ENCODE measurements around the gene TSPAN5. TPM values are rescaled to one million over a fixed set of nuclear protein-coding genes. Genes with fewer than 3 reads are reported as not detected.

TSPAN5 gene
- polyA plus RNA-seq, 1 of the 3 experiments (the other 2 are of a cell fraction), result 38.6 TPM

DNA sequence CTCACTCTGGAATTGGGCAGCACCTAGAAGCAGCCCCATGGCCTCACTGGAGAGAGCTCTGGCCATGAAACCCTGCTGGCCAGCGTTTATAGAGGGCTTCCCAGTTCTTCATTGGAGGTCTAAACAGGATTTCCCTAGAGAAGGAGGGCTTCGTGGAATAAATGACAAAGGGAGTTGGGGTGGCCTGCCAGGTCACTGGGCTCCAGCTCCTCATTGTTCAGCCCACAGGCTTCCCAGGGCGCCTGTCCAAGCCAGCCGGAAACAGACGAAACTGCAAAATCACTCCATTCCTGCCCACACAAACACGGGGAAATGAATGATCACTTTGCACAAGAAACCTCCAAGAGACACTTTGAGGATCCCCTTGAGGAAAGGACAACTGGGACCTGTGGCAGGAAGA is 189.7 kb downstream of the TSPAN5 start:
- Histone ChIP-seq H3K9me2 (no peaks in the 10 kb centered on the region), H3K27ac (ENCODE audit: low read depth in 2 of 2, low read length in 1 of 2) (peak overlapping the region in 1 of 2 experiments; percentile 33; a peak in 1 of 4 replicates), H3K4me2 (no peak overlapping the region), H4K20me1 (ENCODE audit: insufficient read depth) (no peaks in the 10 kb centered on the region), H3K79me2 (ENCODE audit: insufficient read depth) (no peaks in the 10 kb centered on the region), H3K4me3 (ENCODE audit: low read depth in 2 of 2, low read length in 1 of 2) (no peak overlapping the region), H3K27me3 (ENCODE audit: insufficient read depth) (no peaks in the 10 kb centered on the region), H3K36me3 (replicated peaks in 1 of 2; ENCODE audit: control insufficient read depth in 1 of 2, insufficient read depth in 2 of 2, low read length in 1 of 2) (peaks cover 18 to 24% of the 10 kb centered on the region in 2 experiments), H2AFZ (ENCODE audit: low read depth) (no peak overlapping the region), H3K4me1 (ENCODE audit: control insufficient read depth in 1 of 2, insufficient read depth in 2 of 2, low read depth in 1 of 2, low read length in 1 of 2) (peaks cover 0 to 4% of the 10 kb centered on the region in 2 experiments; a peak in 2 of 4 replicates), H3F3A (replicated peaks; ENCODE audit: insufficient read depth) (peaks cover 8% of the 10 kb centered on the region), H3K9ac (no peak overlapping the region), H3K9me3 (no peaks in the 10 kb centered on the region)
- TF ChIP-seq, protein P1, sequence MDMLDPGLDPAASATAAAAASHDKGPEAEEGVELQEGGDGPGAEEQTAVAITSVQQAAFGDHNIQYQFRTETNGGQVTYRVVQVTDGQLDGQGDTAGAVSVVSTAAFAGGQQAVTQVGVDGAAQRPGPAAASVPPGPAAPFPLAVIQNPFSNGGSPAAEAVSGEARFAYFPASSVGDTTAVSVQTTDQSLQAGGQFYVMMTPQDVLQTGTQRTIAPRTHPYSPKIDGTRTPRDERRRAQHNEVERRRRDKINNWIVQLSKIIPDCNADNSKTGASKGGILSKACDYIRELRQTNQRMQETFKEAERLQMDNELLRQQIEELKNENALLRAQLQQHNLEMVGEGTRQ (IDR thresholded peaks at IDR 0.05; ENCODE audit: borderline replicate concordance, low read depth, low read length), result no peak
- TF ChIP-seq EZH2phosphoT487 (IDR thresholded peaks at IDR 0.05; ENCODE audit: borderline replicate concordance, low read depth) (no peak), RAD21 (IDR thresholded peaks at IDR 0.05; ENCODE audit: low read length) (no peak), SMC3 (IDR thresholded peaks at IDR 0.05; ENCODE audit: low read depth, low read length) (no peak), FOXJ3 (CRISPR knock-in tag; IDR thresholded peaks at IDR 0.05) (no peak), TCF12 (IDR thresholded peaks at IDR 0.05) (no peak), TEAD4 (IDR thresholded peaks at IDR 0.05; ENCODE audit: borderline replicate concordance, insufficient read depth) (no peak), JUND (IDR thresholded peaks at IDR 0.05) (no peak), YY1 (IDR thresholded peaks at IDR 0.05; ENCODE audit: low read depth) (no peak), GABPA (IDR thresholded peaks at IDR 0.05; ENCODE audit: low read depth) (no peak), SIN3A (IDR thresholded peaks at IDR 0.05; ENCODE audit: borderline replicate concordance, low read depth, low read length) (no peak), FOSL2 (IDR thresholded peaks at IDR 0.05; ENCODE audit: borderline replicate concordance, low read depth) (no peak), EP300 (IDR thresholded peaks at IDR 0.05; ENCODE audit: borderline replicate concordance in 1 of 2, low read depth in 1 of 2, low read length in 1 of 2) (no peak), CHD2 (IDR thresholded peaks at IDR 0.05; ENCODE audit: low read length, partially characterized antibody) (no peak)
- TF ChIP-seq, protein P2, sequence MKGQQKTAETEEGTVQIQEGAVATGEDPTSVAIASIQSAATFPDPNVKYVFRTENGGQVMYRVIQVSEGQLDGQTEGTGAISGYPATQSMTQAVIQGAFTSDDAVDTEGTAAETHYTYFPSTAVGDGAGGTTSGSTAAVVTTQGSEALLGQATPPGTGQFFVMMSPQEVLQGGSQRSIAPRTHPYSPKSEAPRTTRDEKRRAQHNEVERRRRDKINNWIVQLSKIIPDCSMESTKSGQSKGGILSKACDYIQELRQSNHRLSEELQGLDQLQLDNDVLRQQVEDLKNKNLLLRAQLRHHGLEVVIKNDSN (IDR thresholded peaks at IDR 0.05; ENCODE audit: borderline replicate concordance, low read depth), result no peak
- TF ChIP-seq, protein P3, sequence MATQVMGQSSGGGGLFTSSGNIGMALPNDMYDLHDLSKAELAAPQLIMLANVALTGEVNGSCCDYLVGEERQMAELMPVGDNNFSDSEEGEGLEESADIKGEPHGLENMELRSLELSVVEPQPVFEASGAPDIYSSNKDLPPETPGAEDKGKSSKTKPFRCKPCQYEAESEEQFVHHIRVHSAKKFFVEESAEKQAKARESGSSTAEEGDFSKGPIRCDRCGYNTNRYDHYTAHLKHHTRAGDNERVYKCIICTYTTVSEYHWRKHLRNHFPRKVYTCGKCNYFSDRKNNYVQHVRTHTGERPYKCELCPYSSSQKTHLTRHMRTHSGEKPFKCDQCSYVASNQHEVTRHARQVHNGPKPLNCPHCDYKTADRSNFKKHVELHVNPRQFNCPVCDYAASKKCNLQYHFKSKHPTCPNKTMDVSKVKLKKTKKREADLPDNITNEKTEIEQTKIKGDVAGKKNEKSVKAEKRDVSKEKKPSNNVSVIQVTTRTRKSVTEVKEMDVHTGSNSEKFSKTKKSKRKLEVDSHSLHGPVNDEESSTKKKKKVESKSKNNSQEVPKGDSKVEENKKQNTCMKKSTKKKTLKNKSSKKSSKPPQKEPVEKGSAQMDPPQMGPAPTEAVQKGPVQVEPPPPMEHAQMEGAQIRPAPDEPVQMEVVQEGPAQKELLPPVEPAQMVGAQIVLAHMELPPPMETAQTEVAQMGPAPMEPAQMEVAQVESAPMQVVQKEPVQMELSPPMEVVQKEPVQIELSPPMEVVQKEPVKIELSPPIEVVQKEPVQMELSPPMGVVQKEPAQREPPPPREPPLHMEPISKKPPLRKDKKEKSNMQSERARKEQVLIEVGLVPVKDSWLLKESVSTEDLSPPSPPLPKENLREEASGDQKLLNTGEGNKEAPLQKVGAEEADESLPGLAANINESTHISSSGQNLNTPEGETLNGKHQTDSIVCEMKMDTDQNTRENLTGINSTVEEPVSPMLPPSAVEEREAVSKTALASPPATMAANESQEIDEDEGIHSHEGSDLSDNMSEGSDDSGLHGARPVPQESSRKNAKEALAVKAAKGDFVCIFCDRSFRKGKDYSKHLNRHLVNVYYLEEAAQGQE (IDR thresholded peaks at IDR 0.05; ENCODE audit: low read depth, low read length), result no peak
- TF ChIP-seq, protein P4, sequence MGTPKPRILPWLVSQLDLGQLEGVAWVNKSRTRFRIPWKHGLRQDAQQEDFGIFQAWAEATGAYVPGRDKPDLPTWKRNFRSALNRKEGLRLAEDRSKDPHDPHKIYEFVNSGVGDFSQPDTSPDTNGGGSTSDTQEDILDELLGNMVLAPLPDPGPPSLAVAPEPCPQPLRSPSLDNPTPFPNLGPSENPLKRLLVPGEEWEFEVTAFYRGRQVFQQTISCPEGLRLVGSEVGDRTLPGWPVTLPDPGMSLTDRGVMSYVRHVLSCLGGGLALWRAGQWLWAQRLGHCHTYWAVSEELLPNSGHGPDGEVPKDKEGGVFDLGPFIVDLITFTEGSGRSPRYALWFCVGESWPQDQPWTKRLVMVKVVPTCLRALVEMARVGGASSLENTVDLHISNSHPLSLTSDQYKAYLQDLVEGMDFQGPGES (IDR thresholded peaks at IDR 0.05; ENCODE audit: low read depth, low read length), result no peak
- DNase-seq, result no peak
- 93% methylated on average over 5 of the region's 6 CpGs for WGBS (ENCODE audit: low lambda C conversion rate)
- ChIA-PET POLR2A (interaction anchor here (0.6 kb wide), 1 partner anchor 990 kb away, joined by 3 read pairs; no protein-coding TSS in a partner anchor), CTCF (interaction anchor here (1.1 to 2.8 kb wide), 15 partner anchors 9 to 994 kb away, joined by 3 to 33 read pairs (median 6); partner anchors contain the start of gene TSPAN5)

Measured in SK-N-SH (cell line).